ENCODE measurements around the gene PLXDC2. TPM values are rescaled to one million over a fixed set of nuclear protein-coding genes. Genes with fewer than 3 reads are reported as not detected.

The PLXDC2 gene
- total RNA-seq, 1 experiment from 2014 or later, result 0.21 TPM

DNA sequence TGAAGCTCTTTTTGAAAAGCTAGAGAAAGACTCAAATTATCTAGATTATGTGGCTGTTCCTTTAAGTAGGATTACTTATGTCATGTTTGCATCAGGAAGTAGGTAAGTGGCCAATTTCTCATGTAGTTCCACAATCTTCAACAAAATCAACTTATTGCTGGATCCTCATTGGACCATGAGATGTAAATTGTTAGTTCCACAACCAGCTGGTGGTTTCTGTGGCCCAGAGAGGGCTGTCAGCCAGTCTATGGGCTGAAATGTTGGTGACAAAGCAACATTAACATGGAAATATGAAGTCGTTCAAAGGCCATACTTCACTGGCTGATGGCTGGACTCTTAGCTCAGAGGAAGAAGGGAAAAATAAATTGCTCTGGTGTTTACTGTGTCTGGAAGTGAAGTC, 157.9 kb downstream of the PLXDC2 start:
- ChIA-PET CTCF (no interaction called here), POLR2A (no interaction called here)
- Histone ChIP-seq H3K4me1 (ENCODE audit: control insufficient read depth, insufficient read depth, low read length) (no peaks in the 10 kb centered on the region), H3K27ac (ENCODE audit: low read length) (no peak overlapping the region), H3K36me3 (ENCODE audit: control insufficient read depth, insufficient read depth, low read length) (no peaks in the 10 kb centered on the region), H3K4me3 (ENCODE audit: low read depth in 2 of 2, low read length in 2 of 2) (no peak overlapping the region), H3K9me3 (ENCODE audit: control insufficient read depth, insufficient read depth, low read depth, low read length) (no peaks in the 10 kb centered on the region), H3K27me3 (ENCODE audit: control insufficient read depth, insufficient read depth, low read length) (no peaks in the 10 kb centered on the region)
- ATAC-seq (no peak), DNase-seq (ENCODE audit: low read depth, low spot score) (no peak)
- in situ Hi-C loops (cut with HindIII; ENCODE audit: low pct_unique_long_range_greater_than_20kb, low sequenced_read_pairs) (no loop called here), intact Hi-C loops (cut with micrococcal nuclease; ENCODE audit: unreplicated experiment) (no loop called here)
- TF ChIP-seq POLR2AphosphoS5 (IDR thresholded peaks at IDR 0.05; ENCODE audit: low read depth, low read length) (no peak), TCF7L2 (IDR thresholded peaks at IDR 0.05; ENCODE audit: low read depth, low read length) (no peak), SIN3A (IDR thresholded peaks at IDR 0.05; ENCODE audit: borderline replicate concordance, insufficient read depth, low read depth, low read length) (no peak), CTCF (IDR thresholded peaks at IDR 0.05) (no peak)
- TF ChIP-seq, protein P1, sequence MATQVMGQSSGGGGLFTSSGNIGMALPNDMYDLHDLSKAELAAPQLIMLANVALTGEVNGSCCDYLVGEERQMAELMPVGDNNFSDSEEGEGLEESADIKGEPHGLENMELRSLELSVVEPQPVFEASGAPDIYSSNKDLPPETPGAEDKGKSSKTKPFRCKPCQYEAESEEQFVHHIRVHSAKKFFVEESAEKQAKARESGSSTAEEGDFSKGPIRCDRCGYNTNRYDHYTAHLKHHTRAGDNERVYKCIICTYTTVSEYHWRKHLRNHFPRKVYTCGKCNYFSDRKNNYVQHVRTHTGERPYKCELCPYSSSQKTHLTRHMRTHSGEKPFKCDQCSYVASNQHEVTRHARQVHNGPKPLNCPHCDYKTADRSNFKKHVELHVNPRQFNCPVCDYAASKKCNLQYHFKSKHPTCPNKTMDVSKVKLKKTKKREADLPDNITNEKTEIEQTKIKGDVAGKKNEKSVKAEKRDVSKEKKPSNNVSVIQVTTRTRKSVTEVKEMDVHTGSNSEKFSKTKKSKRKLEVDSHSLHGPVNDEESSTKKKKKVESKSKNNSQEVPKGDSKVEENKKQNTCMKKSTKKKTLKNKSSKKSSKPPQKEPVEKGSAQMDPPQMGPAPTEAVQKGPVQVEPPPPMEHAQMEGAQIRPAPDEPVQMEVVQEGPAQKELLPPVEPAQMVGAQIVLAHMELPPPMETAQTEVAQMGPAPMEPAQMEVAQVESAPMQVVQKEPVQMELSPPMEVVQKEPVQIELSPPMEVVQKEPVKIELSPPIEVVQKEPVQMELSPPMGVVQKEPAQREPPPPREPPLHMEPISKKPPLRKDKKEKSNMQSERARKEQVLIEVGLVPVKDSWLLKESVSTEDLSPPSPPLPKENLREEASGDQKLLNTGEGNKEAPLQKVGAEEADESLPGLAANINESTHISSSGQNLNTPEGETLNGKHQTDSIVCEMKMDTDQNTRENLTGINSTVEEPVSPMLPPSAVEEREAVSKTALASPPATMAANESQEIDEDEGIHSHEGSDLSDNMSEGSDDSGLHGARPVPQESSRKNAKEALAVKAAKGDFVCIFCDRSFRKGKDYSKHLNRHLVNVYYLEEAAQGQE (IDR thresholded peaks at IDR 0.05; ENCODE audit: insufficient read depth in 1 of 2, low read depth in 2 of 2, low read length in 1 of 2), result no peak
- BruUV-seq (replicated peaks), result no TSS peak

DNA sequence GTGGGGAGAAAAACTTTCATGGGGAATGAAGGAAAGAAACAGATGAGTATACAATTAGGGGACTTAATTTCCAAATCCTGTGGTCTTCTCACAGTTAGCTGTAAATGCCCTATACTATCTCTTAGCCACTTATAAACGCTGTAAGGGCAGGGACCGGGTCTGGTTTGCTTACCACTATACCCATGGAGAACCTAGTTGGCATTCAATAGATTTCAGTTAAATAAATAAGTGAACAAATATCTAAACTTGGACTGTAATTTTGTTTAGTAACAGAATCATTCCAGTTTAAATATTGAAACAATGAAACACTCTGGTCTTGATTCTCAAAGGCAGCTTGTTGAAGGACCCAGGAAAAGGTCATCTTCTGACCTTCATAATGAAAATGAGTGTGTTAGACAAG, 158.3 kb downstream of the PLXDC2 start:
- intact Hi-C loops (cut with micrococcal nuclease; ENCODE audit: unreplicated experiment), result no loop called here
- Histone ChIP-seq H3K9me3 (ENCODE audit: control insufficient read depth, insufficient read depth, low read depth, low read length) (no peaks in the 10 kb centered on the region), H3K4me3 (ENCODE audit: low read depth in 2 of 2, low read length in 2 of 2) (no peak overlapping the region), H3K36me3 (ENCODE audit: control insufficient read depth, insufficient read depth, low read length) (no peaks in the 10 kb centered on the region), H3K4me1 (ENCODE audit: control insufficient read depth, insufficient read depth, low read length) (no peaks in the 10 kb centered on the region), H3K27ac (ENCODE audit: low read length) (no peak overlapping the region), H3K27me3 (ENCODE audit: control insufficient read depth, insufficient read depth, low read length) (no peaks in the 10 kb centered on the region)
- POLR2A ChIA-PET, result no interaction called here
- ATAC-seq (no peak), DNase-seq (ENCODE audit: low read depth, low spot score) (no peak)
- CTCF ChIA-PET, result no interaction called here
- no TSS peak for BruUV-seq (replicated peaks)
- in situ Hi-C loops (cut with HindIII; ENCODE audit: low pct_unique_long_range_greater_than_20kb, low sequenced_read_pairs), result no loop called here
- TF ChIP-seq, protein P1 (IDR thresholded peaks at IDR 0.05; ENCODE audit: insufficient read depth in 1 of 2, low read depth in 2 of 2, low read length in 1 of 2), result no peak
- no peak for TF ChIP-seq SIN3A (IDR thresholded peaks at IDR 0.05; ENCODE audit: borderline replicate concordance, insufficient read depth, low read depth, low read length)
- TF ChIP-seq CTCF (IDR thresholded peaks at IDR 0.05), result no peak
- no peak for TF ChIP-seq TCF7L2 (IDR thresholded peaks at IDR 0.05; ENCODE audit: low read depth, low read length)
- no peak for TF ChIP-seq POLR2AphosphoS5 (IDR thresholded peaks at IDR 0.05; ENCODE audit: low read depth, low read length)

Measured in Panc1 (cell line).